ENCODE measurements around the gene CDY2A.
"Not testable (repeated sequence)": the region's sequence is repeated elsewhere in the genome, so short reads cannot be mapped to it uniquely, and the experiment has no call there.

DNA sequence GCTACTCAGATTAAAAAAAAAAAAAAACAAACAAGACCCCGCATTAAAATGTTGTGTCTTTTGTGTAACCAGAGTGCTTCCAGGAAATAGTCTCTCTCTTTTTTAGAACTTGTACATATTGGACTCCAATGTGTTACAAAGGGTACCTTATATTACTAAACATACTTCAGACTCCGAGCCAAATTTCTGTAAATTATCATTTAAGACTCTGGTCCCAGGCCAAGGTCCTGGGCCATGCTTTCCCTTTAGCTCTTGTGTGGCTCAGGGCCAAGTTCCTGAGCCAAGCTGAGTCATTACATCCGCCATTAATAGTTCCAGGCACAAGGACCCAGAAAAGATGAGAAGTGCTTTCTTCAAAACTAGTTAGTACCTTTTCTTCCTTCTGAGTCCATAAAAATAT, 4.6 kb downstream of the CDY2A start:
- not testable (repeated sequence) for TF ChIP-seq KDM1A (IDR thresholded peaks at IDR 0.05); SMC3 (conservative IDR thresholded peaks at IDR 0.05; ENCODE audit: insufficient read depth, low read depth, low read length); POLR2A (conservative IDR thresholded peaks at IDR 0.05); ELF4 (CRISPR knock-in tag; IDR thresholded peaks at IDR 0.05); HMG20A (CRISPR knock-in tag; conservative IDR thresholded peaks at IDR 0.05); SPI1 (IDR thresholded peaks at IDR 0.05; ENCODE audit: borderline replicate concordance, low read depth, low read length); HIVEP1 (CRISPR knock-in tag; IDR thresholded peaks at IDR 0.05)
- TF ChIP-seq, protein P1, sequence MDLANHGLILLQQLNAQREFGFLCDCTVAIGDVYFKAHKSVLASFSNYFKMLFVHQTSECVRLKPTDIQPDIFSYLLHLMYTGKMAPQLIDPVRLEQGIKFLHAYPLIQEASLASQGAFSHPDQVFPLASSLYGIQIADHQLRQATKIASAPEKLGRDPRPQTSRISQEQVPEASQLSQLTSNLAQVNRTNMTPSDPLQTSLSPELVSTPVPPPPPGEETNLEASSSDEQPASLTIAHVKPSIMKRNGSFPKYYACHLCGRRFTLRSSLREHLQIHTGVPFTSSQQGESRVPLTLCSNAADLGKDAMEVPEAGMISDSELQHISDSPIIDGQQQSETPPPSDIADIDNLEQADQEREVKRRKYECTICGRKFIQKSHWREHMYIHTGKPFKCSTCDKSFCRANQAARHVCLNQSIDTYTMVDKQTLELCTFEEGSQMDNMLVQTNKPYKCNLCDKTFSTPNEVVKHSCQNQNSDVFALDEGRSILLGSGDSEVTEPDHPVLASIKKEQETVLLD (IDR thresholded peaks at IDR 0.05), result not testable (repeated sequence)
- TF ChIP-seq, protein P2, sequence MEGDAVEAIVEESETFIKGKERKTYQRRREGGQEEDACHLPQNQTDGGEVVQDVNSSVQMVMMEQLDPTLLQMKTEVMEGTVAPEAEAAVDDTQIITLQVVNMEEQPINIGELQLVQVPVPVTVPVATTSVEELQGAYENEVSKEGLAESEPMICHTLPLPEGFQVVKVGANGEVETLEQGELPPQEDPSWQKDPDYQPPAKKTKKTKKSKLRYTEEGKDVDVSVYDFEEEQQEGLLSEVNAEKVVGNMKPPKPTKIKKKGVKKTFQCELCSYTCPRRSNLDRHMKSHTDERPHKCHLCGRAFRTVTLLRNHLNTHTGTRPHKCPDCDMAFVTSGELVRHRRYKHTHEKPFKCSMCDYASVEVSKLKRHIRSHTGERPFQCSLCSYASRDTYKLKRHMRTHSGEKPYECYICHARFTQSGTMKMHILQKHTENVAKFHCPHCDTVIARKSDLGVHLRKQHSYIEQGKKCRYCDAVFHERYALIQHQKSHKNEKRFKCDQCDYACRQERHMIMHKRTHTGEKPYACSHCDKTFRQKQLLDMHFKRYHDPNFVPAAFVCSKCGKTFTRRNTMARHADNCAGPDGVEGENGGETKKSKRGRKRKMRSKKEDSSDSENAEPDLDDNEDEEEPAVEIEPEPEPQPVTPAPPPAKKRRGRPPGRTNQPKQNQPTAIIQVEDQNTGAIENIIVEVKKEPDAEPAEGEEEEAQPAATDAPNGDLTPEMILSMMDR (IDR thresholded peaks at IDR 0.05 in 2 of 3, conservative IDR thresholded peaks at IDR 0.05 in 1 of 3; ENCODE audit: insufficient read depth in 2 of 3, low read depth in 1 of 3, low read length in 3 of 3), result not testable (repeated sequence)
